Cerebellar nuclear complex (tissue), 1 donor: ENCODE data around the gene ORMDL3.
"Not testable (repeated sequence)": the region's sequence is repeated elsewhere in the genome, so short reads cannot be mapped to it uniquely, and the experiment has no call there.

Source experiments
- DNase-seq, 2 experiments: peaks; one replicate each; lab custom pipeline; 2025; lab: John Stamatoyannopoulos, UW

Gene ORMDL3

DNA sequence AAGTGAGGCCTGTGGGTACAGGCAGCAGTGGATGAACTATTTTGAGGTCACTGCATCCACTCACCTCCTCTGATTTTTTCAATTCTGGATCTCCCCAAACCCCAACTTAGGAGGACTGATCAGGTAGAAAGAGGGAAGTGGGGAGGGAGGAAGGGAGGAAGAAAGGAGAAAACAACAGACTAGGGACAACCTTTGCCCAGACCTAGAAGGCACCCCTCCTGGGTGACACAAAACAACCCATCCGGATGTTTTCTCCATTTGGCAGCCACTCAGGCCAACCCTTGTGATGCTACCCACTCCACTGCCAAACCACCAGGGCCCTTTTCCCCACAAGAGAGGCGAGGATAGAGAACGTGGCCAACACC is 2.7 kb downstream of the ORMDL3 start:
- no peak for DNase-seq

DNA sequence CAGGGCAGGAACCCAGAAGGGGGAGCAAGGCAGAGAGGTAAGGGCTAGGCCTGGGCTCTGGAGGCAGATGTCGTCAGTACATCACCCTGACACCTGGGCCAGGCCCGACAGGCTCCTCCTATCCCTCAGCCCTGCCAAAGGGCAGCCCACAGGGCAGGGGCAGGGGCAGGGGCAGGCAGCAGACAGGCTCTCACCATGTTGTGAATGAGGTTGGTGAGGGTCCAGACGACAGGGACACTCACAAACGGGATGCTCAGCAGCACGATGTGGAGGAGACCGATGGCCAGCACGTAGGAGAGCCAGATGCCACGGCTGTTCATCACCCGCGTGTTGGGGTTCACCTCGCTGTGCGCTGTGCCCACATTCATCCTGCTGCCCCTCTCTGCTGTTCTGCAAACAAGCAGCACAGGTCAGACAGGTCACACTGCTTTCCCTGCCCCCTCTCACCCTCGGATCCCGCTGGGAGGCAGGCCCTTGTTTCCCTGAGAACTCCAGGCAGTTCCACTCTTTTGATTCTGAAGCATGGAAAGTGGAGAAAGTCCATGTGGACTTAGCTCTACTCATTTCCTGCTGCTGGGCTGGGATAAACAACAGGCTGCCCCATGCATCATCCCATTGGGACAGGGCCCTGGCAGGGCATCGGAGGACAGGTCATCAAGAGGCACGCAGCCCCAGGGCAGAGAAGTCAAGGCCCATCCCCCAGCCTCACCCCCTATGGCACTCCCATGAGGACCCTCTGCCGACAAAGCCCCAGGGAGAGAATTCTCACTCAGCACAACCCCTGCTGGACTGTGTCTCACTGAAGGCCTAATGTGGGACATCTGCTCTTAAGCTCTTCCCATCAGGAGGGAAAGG is 3.3 kb downstream of the ORMDL3 start:
- no peak for DNase-seq

DNA sequence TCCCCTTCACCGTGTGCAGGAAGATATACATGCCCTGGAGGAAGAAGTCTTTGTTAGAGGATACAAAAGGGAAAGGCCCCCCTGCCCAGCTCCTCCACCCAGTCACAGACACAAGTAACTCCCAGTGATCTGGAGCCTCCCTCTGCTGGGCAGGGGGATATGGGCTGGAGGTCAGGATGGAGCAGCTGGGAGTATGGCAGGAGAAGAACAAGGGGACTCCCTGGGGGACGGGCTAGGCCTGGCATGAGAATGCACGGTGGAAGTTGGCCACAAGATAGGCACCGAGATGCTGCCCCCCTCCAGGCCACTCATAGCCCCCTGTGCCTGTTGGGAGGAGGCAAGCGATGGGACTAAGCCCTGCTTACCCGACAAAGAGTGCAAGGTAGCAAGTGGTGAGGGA is 4.2 kb downstream of the ORMDL3 start:
- no peak for DNase-seq

- no peak for DNase-seq
These were observed 5.4 kb downstream of the ORMDL3 start for GRCh38 chr17:39922006-39922405.

DNA sequence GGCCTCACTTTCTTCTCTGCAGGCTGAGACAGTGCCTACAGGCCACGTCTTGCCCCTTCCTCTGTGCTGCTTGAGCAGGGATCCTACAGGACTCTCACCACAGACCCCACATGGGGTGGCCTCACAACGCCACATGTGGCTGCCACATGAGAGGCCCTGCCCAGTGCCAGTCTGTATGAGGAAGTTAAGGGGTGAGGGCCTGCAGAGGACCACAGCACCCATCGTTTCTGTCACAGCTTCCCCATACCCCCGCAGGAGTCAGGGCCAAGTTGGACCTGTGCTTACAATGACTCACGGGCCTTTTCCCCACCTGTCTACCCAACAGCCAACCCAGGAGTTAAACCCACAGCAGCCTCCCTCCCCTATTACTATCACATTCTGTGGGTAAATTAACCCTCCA is 6.1 kb downstream of the ORMDL3 start:
- DNase-seq: no peak

GRCh38 chr17:39920218-39921210 is 6.9 kb downstream of the ORMDL3 start:
- no peak for DNase-seq

GRCh38 chr17:39919087-39919683 is 8.2 kb downstream of the ORMDL3 start:
- DNase-seq: no peak

DNA sequence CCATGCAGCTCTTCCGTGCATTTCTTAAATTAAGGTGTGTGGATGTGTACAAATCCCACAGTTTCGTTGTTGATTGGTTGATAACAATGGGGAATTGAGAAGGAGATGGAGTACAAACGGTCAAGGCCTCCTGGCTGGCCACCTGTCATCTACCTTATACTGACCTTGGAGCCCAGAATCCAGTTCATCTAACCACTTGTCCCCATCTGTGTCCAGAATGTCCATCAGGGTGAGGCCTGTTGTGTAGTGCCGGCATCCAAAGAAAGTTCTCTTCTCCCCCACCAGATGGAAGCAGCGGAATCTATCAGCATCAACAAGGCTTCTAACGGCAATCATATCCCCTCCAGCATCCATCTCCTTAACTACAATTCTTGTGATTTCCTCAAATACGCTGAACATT is 10.5 kb downstream of the ORMDL3 start:
- DNase-seq: no peak

DNA sequence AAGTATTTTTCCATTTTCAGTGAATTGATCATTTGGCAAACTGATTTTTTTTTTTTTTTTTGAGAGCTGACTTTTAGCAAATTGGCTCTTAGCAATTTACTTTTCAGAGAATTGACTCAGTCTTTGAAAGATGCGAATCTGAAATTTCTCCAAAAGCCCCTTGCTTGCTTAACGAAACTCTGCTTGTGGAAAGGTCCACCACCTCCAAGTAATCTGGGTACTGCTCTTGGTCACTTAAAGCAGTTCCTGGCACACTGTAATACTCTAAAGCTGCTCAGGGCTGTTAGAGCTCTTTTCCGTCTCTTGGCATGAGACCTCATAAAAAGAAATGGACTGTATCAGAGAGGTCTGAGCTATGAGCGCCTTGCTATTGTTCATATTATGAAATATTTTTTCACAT is 11.8 kb downstream of the ORMDL3 start:
- no peak for DNase-seq

- DNase-seq: no peak
These were observed 13.4 kb downstream of the ORMDL3 start for GRCh38 chr17:39913989-39914388.

- DNase-seq: no peak
These were observed 18.5 kb downstream of the ORMDL3 start for GRCh38 chr17:39908789-39909352.

GRCh38 chr17:39904990-39905288 is 22.5 kb downstream of the ORMDL3 start:
- DNase-seq: no peak

DNA sequence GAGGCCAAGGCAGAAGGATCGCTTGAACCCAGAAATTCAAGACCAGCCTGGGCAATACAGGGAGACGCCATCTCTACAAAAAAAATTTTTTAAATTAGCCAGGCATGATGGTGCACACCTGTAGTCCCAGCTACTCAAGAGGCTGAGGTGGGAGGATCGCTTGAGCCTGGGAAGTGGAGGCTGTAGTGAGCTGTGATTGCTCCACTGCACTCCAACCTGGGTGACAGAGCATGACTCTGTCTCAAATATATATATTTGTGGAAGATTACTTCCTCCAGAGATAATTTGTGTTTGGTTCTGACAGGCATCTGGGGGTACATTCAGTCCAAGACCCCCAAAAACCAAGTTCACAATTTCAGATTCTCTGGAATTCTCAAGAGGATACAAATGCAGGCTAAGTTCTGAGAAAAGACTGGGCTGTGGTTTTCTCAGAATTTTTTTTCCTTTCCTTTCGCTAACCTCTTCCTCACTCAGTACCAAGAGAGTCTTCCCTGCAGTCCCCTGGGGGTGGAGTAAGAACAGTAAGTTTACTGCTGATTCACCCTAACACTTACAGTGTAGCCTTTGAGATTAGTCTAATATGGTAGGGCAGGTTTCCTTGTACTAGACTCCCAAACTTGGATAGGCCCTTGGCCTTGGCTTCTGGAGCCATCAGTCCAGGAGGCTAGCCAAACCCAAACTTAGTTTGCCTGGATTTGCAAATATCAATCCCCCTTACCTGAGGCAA is 24.1 kb downstream of the ORMDL3 start:
- no peak for DNase-seq

DNA sequence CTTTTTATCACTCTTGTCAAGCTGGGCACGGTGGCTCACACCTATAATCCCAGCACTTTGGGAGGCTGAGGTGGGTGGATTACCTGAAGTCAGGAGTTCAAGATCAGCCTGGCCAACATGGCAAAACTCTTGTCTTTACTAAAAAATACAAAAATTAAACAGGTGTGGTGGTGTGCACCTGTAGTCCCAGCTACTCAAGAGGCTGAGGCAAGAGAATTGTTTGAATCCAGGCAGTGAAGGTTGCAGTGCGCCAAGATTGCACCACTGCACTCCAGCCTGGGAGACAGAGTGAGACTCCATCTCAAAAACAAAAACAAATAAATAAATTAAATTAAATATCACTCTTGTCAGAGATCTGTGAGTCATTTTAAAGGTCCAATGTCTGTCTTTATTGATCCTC is 25.4 kb downstream of the ORMDL3 start:
- not testable (repeated sequence) for DNase-seq

- DNase-seq: no peak
These were observed 28.2 kb downstream of the ORMDL3 start for GRCh38 chr17:39899215-39899614.

- DNase-seq: no peak
These were observed 29.3 kb downstream of the ORMDL3 start for GRCh38 chr17:39898088-39898487.

DNA sequence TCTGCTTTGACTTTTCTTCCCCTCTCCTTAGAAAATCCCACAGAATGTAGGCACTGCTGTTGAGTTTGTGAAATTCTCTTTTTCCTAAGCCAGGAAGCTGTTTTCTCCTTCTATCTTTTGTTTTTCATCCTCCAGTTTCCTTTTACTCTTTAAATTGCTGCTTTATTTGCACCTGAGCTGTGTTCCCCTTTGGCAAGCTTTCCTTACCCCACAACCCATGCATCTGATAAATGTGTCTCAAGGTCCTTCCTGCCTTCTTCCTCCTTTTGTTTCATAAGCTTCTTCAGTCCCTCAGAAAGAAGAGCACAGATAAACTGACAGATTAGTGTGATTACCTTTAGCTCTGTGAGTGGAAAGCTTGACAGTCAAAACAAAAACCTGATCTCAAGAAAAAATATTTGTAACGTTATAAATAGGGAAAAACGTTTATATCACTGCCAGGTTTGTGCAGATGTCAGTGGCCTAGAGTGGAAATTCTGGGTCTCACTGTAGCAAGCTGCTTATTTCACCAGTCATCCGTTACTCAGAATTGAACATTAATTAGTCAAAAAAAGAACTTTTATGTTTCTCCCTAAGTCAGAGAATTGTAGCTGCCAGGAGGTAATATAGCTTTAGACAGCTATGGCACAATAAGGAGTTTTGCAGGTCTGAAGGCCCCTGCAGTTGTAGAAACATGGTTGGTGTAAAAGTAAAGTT is 32.6 kb downstream of the ORMDL3 start:
- no peak for DNase-seq

DNA sequence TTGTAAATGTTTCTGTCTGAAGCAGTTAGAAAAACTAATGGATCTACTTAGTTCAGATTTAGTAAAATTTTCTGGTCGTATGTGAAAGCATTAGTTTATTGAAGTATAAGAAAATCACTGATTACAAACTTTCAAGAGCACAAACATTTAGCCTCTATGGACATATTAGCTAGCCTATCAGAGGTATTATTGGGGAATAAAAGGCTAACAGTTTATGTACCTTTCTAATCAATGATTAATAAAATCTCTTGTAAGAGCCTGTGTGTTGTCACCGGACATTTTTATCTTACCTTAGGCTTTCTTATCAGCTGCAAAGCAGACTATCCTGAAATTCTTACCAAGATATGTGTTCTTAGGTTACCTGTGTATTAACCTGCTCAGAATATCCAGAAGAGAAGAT is 38.2 kb downstream of the ORMDL3 start:
- no peak for DNase-seq

- DNase-seq: no peak
These were observed 40.3 kb downstream of the ORMDL3 start for GRCh38 chr17:39887078-39887477.

GRCh38 chr17:39886102-39886501 is 41.3 kb downstream of the ORMDL3 start:
- not testable (repeated sequence) for DNase-seq

- no peak for DNase-seq
These were observed 54.6 kb downstream of the ORMDL3 start for GRCh38 chr17:39872751-39873150.
